ENCODE measurements around the gene PSD2. TPM values are rescaled to one million over a fixed set of nuclear protein-coding genes. Genes with fewer than 3 reads are reported as not detected.

Gene PSD2
- total and polyA plus RNA-seq, 4 donors = 0.30 to 0.62 (median 0.41) TPM; not detected in 1

- no peak for ATAC-seq (ENCODE audit: low FRiP score)
- no peaks in the 10 kb centered on the region for H3K36me3 ChIP-seq (ENCODE audit: control insufficient read depth in 1 of 2, insufficient read depth in 2 of 2, low read length in 1 of 2)
- H3K27me3 ChIP-seq (ENCODE audit: control insufficient read depth in 1 of 2, insufficient read depth in 2 of 2, low read length in 1 of 2) = no peaks in the 10 kb centered on the region
- no peak for DNase-seq
- no peaks in the 10 kb centered on the region for H3K9me3 ChIP-seq (ENCODE audit: control insufficient read depth, low read length)
- H3K27ac ChIP-seq (ENCODE audit: low read depth in 1 of 2, low read length in 2 of 2) = no peak overlapping the region
- intact Hi-C loops (cut with DNase I) = no loop called here
- H3K4me1 ChIP-seq (ENCODE audit: control insufficient read depth in 1 of 2, insufficient read depth in 2 of 2, low read length in 2 of 2) = no peaks in the 10 kb centered on the region
- H3K4me3 ChIP-seq (ENCODE audit: low read length in 2 of 2) = no peak overlapping the region
- WGBS, 2 donors = 97 to 98% methylated on average over 4 of the region's 4 CpGs
These were observed 90.2 kb downstream of the PSD2 start for GRCh38 chr5:139885857-139886208.

GRCh38 chr5:139886213-139886612 is 90.6 kb downstream of the PSD2 start:
- Histone ChIP-seq H3K27me3 (ENCODE audit: control insufficient read depth in 1 of 2, insufficient read depth in 2 of 2, low read length in 1 of 2) (no peaks in the 10 kb centered on the region), H3K4me1 (ENCODE audit: control insufficient read depth in 1 of 2, insufficient read depth in 2 of 2, low read length in 2 of 2) (no peaks in the 10 kb centered on the region), H3K9me3 (ENCODE audit: control insufficient read depth, low read length) (no peaks in the 10 kb centered on the region), H3K4me3 (ENCODE audit: low read length in 2 of 2) (no peak overlapping the region), H3K27ac (ENCODE audit: low read depth in 1 of 2, low read length in 2 of 2) (no peak overlapping the region), H3K36me3 (ENCODE audit: control insufficient read depth in 1 of 2, insufficient read depth in 2 of 2, low read length in 1 of 2) (no peaks in the 10 kb centered on the region)
- intact Hi-C loops (cut with DNase I) = no loop called here
- DNase-seq (no peak), ATAC-seq (ENCODE audit: low FRiP score) (no peak)
- 91 to 100% methylated on average over 2 of the region's 2 CpGs for WGBS, 2 donors

GRCh38 chr5:139888370-139888769 is 92.8 kb downstream of the PSD2 start:
- Histone ChIP-seq H3K9me3 (ENCODE audit: control insufficient read depth, low read length) (no peaks in the 10 kb centered on the region), H3K4me3 (ENCODE audit: low read length in 2 of 2) (no peak overlapping the region), H3K4me1 (ENCODE audit: control insufficient read depth in 1 of 2, insufficient read depth in 2 of 2, low read length in 2 of 2) (no peaks in the 10 kb centered on the region), H3K27ac (ENCODE audit: low read depth in 1 of 2, low read length in 2 of 2) (no peak overlapping the region), H3K36me3 (ENCODE audit: control insufficient read depth in 1 of 2, insufficient read depth in 2 of 2, low read length in 1 of 2) (no peaks in the 10 kb centered on the region), H3K27me3 (ENCODE audit: control insufficient read depth in 1 of 2, insufficient read depth in 2 of 2, low read length in 1 of 2) (no peaks in the 10 kb centered on the region)
- ATAC-seq (ENCODE audit: low FRiP score) (no peak), DNase-seq (no peak)
- WGBS, 2 donors = 77 to 82% methylated on average over 4 of the region's 4 CpGs
- intact Hi-C loops (cut with DNase I) = no loop called here

- Histone ChIP-seq H3K27ac (ENCODE audit: low read depth in 1 of 2, low read length in 2 of 2) (no peak overlapping the region), H3K27me3 (ENCODE audit: control insufficient read depth in 1 of 2, insufficient read depth in 2 of 2, low read length in 1 of 2) (no peaks in the 10 kb centered on the region), H3K4me1 (ENCODE audit: control insufficient read depth in 1 of 2, insufficient read depth in 2 of 2, low read length in 2 of 2) (no peaks in the 10 kb centered on the region), H3K9me3 (ENCODE audit: control insufficient read depth, low read length) (no peaks in the 10 kb centered on the region), H3K4me3 (ENCODE audit: low read length in 2 of 2) (no peak overlapping the region), H3K36me3 (ENCODE audit: control insufficient read depth in 1 of 2, insufficient read depth in 2 of 2, low read length in 1 of 2) (no peaks in the 10 kb centered on the region)
- WGBS, 2 donors = 96 to 97% methylated on average over 2 of the region's 2 CpGs
- intact Hi-C loops (cut with DNase I) = no loop called here
- no peak for DNase-seq
- ATAC-seq (ENCODE audit: low FRiP score) = no peak
These were observed 93.8 kb downstream of the PSD2 start for GRCh38 chr5:139889410-139889809.

GRCh38 chr5:139893873-139894272 is 98.3 kb downstream of the PSD2 start:
- Histone ChIP-seq H3K4me1 (ENCODE audit: control insufficient read depth in 1 of 2, insufficient read depth in 2 of 2, low read length in 2 of 2) (no peaks in the 10 kb centered on the region), H3K36me3 (ENCODE audit: control insufficient read depth in 1 of 2, insufficient read depth in 2 of 2, low read length in 1 of 2) (no peaks in the 10 kb centered on the region), H3K27me3 (ENCODE audit: control insufficient read depth in 1 of 2, insufficient read depth in 2 of 2, low read length in 1 of 2) (no peaks in the 10 kb centered on the region), H3K9me3 (ENCODE audit: control insufficient read depth, low read length) (no peaks in the 10 kb centered on the region), H3K27ac (ENCODE audit: low read depth in 1 of 2, low read length in 2 of 2) (no peak overlapping the region), H3K4me3 (ENCODE audit: low read length in 2 of 2) (no peak overlapping the region)
- DNase-seq (no peak), ATAC-seq (ENCODE audit: low FRiP score) (no peak)
- intact Hi-C loops (cut with DNase I) = no loop called here
- WGBS, 2 donors = 93 to 94% methylated on average over 9 of the region's 9 CpGs

Other genes starting within 250 kb of the PSD2 start
- gene UBE2D2, start 234.5 kb upstream of the PSD2 start, total RNA-seq = 100 to 1,000 TPM in 1 of 2 donors, 10 to 100 TPM in 1; 96.8 to 116 TPM
- gene UBE2D2, start 234.5 kb upstream of the PSD2 start, polyA plus RNA-seq = 100 to 1,000 TPM in 1 of 2 donors, 10 to 100 TPM in 1; 97.9 to 102 TPM
- 10 to 100 TPM; 40.0 to 75.8 TPM for gene CXXC5, start 147.5 kb upstream of the PSD2 start, total RNA-seq
- 10 to 100 TPM; 21.2 to 31.5 TPM for gene CXXC5, start 147.5 kb upstream of the PSD2 start, polyA plus RNA-seq
- 1 to 10 TPM in 1 of 2 donors, under 1 TPM in 1; 0.81 to 1.3 TPM for gene NRG2, start 247.5 kb downstream of the PSD2 start, total RNA-seq
- gene NRG2, start 247.5 kb downstream of the PSD2 start, polyA plus RNA-seq = 1 to 10 TPM in 1 of 2 donors, not detected in 1; 1.2 TPM